Retinal pigment epithelial cell (primary cell): ENCODE data around the gene LAMC3.

ENCODE experiments used
- DNase-seq: peaks from one replicate; pipeline ENCODE4 v3.0.0-alpha.2; 2010; ENCODE audit warnings: low read depth
- H3K4me3 ChIP-seq: 2 replicates; pipeline ENCODE4 v1.5.1; 2011; ENCODE audit warnings: mild to moderate bottlenecking, low read length, control low read depth, moderate library complexity
- TF ChIP-seq, protein P1 (sequence below): conservative IDR thresholded peaks from 2 replicates; pipeline ENCODE4 v1.5.1; 2011; ENCODE audit warnings: low read depth, low read length, control low read depth, inconsistent platforms

Gene LAMC3

DNA sequence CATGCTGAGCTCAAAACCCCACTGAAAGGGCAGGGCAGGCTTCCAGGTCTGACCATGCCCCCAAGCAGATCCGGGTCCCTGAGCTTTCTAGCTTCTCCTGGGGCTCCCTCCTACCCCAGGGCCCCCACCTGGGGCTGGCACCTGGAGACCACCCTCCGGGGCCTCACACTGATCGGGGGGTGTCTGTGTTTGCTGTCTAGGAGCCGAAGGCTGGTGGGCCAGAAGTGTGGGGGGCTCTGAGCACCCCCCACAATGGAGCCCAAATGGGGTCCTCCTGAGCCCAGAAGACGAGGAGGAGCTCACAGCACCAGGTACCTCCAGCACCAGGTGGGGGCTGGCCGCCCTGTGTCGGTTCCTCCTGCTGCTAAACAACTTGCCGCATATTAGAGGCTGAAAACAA lies 39.8 kb downstream of the LAMC3 start:
- no peak overlapping the region for H3K4me3 ChIP-seq
- TF ChIP-seq, protein P1, sequence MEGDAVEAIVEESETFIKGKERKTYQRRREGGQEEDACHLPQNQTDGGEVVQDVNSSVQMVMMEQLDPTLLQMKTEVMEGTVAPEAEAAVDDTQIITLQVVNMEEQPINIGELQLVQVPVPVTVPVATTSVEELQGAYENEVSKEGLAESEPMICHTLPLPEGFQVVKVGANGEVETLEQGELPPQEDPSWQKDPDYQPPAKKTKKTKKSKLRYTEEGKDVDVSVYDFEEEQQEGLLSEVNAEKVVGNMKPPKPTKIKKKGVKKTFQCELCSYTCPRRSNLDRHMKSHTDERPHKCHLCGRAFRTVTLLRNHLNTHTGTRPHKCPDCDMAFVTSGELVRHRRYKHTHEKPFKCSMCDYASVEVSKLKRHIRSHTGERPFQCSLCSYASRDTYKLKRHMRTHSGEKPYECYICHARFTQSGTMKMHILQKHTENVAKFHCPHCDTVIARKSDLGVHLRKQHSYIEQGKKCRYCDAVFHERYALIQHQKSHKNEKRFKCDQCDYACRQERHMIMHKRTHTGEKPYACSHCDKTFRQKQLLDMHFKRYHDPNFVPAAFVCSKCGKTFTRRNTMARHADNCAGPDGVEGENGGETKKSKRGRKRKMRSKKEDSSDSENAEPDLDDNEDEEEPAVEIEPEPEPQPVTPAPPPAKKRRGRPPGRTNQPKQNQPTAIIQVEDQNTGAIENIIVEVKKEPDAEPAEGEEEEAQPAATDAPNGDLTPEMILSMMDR = no peak
- DNase-seq = no peak

DNA sequence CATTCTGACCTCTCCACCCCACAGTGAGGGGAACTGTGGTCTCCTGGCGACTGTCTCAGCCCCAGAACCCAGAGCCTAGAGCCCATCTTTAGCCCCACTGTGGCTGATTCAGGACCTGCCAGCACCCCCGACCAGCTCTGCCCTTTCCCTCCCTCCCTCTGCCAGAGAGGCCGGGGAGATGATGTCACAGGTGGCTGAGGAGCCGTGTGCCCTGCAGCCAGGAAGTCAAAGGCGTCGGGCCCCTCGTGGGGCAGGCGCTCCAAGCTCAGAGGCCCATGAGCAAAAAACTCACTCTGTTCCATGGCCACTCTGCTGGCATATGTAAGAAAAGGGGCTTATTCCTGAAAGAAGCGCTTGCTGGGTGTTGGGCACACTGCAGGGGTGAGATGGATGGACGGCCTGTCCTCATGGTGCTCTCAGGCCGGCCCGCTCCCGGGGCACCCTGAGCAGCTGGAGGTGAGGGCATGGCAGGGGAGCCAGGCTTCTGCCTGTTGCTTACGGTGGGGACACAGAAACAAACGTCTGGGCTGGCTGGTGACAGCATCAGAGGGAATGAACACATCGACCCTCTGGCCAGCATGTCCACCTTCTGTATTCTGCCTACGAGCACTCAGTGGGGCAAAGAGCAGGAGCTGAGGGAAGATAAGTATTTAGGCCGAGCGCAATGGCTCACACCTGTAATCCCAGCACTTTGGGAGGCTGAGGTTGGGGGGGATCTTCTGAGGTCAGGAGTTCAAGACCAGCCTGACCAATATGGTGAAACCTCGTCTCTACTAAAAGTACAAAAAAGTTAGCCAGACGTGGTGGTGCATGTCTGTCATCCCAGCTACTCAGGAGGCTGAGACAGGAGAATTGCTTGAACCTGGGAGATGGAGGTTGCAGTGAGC lies 41.1 kb downstream of the LAMC3 start:
- TF ChIP-seq, protein P1 = no peak
- H3K4me3 ChIP-seq = no peak overlapping the region
- no peak for DNase-seq

DNA sequence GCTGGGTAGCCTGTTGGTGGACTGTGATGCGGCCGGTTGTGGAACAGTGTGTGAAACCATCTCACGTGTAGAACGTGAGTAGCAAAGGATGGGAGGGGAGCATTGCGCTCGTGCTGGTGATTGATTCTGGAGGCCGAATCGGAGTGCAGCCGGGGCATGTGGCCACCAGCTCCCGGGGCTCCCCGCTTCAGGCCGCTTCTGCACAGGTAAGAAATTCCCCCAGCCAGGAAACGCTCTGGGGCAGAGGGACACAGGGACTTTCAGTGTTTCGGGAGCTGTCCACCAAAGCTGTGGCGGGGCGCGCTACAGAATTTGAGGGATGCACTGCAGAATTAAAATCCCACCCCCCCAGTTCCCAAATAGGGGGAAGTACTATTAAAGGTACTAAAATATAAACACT lies 41.9 kb downstream of the LAMC3 start:
- no peak for DNase-seq
- no peak overlapping the region for H3K4me3 ChIP-seq
- TF ChIP-seq, protein P1 = no peak

DNA sequence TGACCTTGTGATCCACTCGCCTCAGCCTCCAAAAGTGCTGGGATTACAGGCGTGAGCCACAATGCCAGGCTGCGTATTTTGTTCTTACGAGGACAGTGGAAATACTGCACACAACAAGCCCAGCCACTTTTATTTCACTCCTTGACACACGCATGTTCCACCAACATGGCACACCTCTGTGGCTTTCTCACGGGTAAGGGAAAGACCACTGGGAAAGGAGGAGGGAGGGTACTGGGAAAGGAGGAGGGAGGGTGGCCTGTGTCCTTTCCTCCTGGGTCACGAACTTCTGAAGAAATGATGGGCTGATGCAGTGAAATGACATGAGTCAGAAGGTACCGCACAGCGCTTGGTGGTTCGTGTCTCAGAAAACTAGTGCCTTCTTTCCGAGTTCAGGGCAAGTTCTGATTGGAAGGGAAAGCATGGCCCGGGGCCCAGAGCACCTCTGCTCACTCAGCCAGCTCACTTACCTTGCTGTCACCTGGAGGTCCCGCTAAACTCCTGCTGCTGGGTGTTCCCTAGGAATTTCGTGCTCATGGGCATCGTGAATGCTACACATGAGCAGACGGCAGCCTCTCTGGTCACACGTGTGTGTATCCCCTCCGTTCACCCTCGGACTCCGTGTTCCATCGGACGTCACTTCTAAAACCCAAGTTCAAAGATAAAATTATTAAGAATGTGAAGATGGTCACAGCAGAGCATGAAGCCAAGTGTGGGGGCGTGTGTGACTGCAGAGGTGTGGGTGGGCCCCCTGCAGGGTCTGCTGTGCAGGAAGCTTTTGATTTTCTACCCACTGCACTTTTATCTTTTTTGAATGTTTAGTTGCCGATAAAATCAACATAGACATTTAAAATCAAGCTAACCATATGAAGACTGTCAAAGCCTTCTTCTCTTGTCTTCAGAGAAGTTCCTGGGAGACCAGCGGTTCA lies 42.9 kb downstream of the LAMC3 start:
- TF ChIP-seq, protein P1 = no peak
- DNase-seq = no peak
- H3K4me3 ChIP-seq = no peak overlapping the region

DNA sequence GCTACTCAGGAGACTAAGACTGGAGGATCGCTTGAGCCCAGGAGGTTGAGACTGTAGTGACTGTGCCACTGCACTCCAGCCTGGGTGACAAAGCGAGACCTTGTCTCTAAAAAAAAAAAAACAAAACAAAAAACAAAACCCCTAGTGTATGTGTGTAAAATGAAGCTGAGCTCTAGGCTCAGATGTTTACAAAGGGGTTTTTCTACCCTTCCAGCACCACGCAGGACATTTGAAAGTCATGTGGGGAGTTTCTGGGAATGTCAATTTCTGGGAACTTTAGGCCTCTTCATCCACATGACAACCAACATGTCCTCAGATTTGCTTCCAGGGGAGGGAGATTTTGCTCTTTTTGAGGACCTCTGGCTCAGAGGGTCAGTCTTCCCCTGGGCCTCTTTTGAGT lies 44.9 kb downstream of the LAMC3 start:
- no peak for DNase-seq
- TF ChIP-seq, protein P1 = no peak

DNA sequence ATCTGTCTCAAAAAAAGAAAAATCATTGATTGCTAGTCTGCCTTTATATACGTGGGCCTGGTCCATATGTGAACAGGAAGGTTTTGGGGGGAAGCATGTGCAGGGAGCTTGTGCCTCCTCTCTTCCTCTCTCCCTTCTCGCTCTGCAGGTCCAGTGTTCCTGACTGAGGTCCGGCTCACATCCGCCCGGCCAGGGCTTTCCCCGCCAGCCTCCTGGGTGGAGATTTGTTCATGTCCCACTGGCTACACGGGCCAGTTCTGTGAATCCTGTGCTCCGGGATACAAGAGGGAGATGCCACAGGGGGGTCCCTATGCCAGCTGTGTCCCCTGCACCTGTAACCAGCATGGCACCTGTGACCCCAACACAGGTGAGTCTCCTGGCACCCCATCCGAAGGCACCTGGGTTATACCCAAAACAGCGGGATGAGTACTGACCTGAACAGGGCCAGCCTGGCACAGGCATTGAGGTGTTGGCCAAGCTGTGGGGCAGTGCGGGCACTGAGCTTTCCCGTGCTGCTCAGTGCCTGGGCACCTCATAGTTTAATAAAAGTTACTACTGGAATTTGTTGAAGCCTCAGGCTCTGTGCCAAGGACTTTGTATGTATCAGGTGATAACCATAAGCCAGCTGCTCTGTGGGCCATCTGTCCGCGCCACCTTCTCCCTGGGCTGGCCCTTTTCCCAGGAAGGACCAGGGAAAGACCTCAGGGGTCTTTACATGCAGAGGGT lies 48.0 kb downstream of the LAMC3 start:
- no peak for DNase-seq
- TF ChIP-seq, protein P1 = no peak
- no peak overlapping the region for H3K4me3 ChIP-seq

More for the DNA sequence above, 44.9 kb downstream of the LAMC3 start:
- no peak overlapping the region for H3K4me3 ChIP-seq
